H1 (cell line): ENCODE measurements around the gene ZBP1.

ENCODE experiments used
- ATF2 ChIP-seq: IDR thresholded peaks from 2 replicates; pipeline ENCODE4 v1.6.1; 2012; ENCODE audit warnings: low read length, inconsistent platforms
- CBX5 ChIP-seq: fragments of 300-800, 300-1000 bp; sonication (generic); IDR thresholded peaks from 2 replicates; pipeline ENCODE4 v1.7.1; 2016; ENCODE audit warnings: antibody characterized with exemption, low read length, low read depth
- CEBPB ChIP-seq: IDR thresholded peaks from 2 replicates; pipeline ENCODE4 v1.6.1; 2012; ENCODE audit warnings: low read depth, low read length
- CHD2 ChIP-seq: IDR thresholded peaks from 2 replicates; pipeline ENCODE4 v1.6.1; 2012; ENCODE audit warnings: low read length, improper control_type of control experiment
- CTCF ChIP-seq, 3 experiments: IDR thresholded peaks; 1 replicate in 2 of 3; 2 replicates in 1 of 3; pipeline versions ENCODE4 v1.5.1 to v1.6.1; 2011; ENCODE audit warnings: low read length in 3 of 3, mild to moderate bottlenecking in 3 of 3, inconsistent platforms in 2 of 3, low read depth in 1 of 3, moderate library complexity in 1 of 3; ENCODE audit not compliant: insufficient read depth in 1 of 3; ENCODE audit errors: control extremely low read depth in 1 of 3
- EZH2 ChIP-seq: fragments of 200-600 bp; sonication (generic); IDR thresholded peaks from 2 replicates; pipeline ENCODE4 v1.7.1; 2012; ENCODE audit warnings: low read depth, mild to moderate bottlenecking, moderate library complexity, low read length, inconsistent platforms; ENCODE audit not compliant: severe bottlenecking
- HDAC2 ChIP-seq, 2 experiments: fragments of 300-600 bp in 1 of 2; sonication (generic) in 1 of 2; IDR thresholded peaks; 2 replicates each; pipeline ENCODE4 v1.6.1; 2011 to 2012; ENCODE audit warnings: low read depth in 2 of 2, low read length in 2 of 2, mild to moderate bottlenecking in 2 of 2, moderate library complexity in 2 of 2, borderline replicate concordance in 1 of 2, inconsistent platforms in 1 of 2
- TAF7 ChIP-seq: optimal IDR thresholded peaks from 2 replicates; pipeline ENCODE3; 2011; ENCODE audit warnings: low read depth, mild to moderate bottlenecking, inconsistent platforms, low read length, moderate library complexity, borderline replicate concordance
- TF ChIP-seq, protein P1 (sequence below): IDR thresholded peaks from 2 replicates; pipeline ENCODE4 v1.6.1; 2012; ENCODE audit warnings: inconsistent platforms

- TF ChIP-seq ATF2, result no peak
- no peak for TF ChIP-seq EZH2
- no peak for TF ChIP-seq CTCF (IDR thresholded peaks at IDR 0.05; ENCODE audit: control extremely low read depth in 1 of 3, insufficient read depth in 1 of 3, low read depth in 1 of 3, low read length in 3 of 3)
- TF ChIP-seq CHD2, result no peak
- TF ChIP-seq CEBPB, result no peak
- no peak for TF ChIP-seq TAF7
- no peak for TF ChIP-seq HDAC2 (IDR thresholded peaks at IDR 0.05; ENCODE audit: borderline replicate concordance in 1 of 2, low read depth in 2 of 2, low read length in 2 of 2)
- TF ChIP-seq, protein P1, sequence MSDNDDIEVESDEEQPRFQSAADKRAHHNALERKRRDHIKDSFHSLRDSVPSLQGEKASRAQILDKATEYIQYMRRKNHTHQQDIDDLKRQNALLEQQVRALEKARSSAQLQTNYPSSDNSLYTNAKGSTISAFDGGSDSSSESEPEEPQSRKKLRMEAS, result no peak
- no peak for TF ChIP-seq CBX5
Observed at GRCh38 chr20:57581202-57582028, 38.8 kb downstream of the ZBP1 start.
